ENCODE data around the gene ACVR1B.

Gene ACVR1B

DNA sequence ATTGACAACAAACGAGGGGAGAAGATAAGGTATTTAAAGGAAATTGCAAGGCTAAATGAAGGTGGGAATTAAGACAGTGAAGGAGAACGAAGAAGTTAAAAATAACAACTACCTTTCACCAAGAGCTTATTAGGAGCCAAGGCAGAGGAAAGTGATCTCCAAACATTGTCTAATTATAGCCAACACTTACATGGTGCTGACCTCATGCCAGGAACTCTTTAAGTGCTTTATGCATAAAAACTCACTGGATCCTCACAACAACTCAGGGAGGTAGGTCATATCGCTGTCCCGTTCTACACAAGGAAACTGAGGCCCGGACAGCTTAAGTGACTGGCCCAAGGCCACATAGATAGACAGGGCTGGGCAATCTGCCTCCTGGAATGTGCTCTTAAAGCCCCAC, 74.8 kb downstream of the ACVR1B start:
- peaks cover 0 to 9% of the 10 kb centered on the region in 2 donors for H3K27me3 ChIP-seq (ENCODE audit: control insufficient read depth in 1 of 2, insufficient read depth in 2 of 2, low read length in 2 of 2)
- peaks cover 53% of the 10 kb centered on the region for H3K4me1 ChIP-seq (ENCODE audit: control insufficient read depth, insufficient read depth, low read length)
- H3K27ac ChIP-seq (ENCODE audit: low read length): peak overlapping the region; percentile 63
- peak overlapping the region; percentile 62 to 80 for H3K9ac ChIP-seq (ENCODE audit: low read length in 2 of 2)
- no peaks in the 10 kb centered on the region for H3K36me3 ChIP-seq (ENCODE audit: control insufficient read depth in 2 of 2, insufficient read depth in 2 of 2, low read length in 2 of 2)
- no peaks in the 10 kb centered on the region for H3K9me3 ChIP-seq (ENCODE audit: control insufficient read depth in 2 of 2, low read length in 2 of 2)
- peak overlapping the region; percentile 66 to 69 for H3K4me3 ChIP-seq (ENCODE audit: low read length in 2 of 2)

DNA sequence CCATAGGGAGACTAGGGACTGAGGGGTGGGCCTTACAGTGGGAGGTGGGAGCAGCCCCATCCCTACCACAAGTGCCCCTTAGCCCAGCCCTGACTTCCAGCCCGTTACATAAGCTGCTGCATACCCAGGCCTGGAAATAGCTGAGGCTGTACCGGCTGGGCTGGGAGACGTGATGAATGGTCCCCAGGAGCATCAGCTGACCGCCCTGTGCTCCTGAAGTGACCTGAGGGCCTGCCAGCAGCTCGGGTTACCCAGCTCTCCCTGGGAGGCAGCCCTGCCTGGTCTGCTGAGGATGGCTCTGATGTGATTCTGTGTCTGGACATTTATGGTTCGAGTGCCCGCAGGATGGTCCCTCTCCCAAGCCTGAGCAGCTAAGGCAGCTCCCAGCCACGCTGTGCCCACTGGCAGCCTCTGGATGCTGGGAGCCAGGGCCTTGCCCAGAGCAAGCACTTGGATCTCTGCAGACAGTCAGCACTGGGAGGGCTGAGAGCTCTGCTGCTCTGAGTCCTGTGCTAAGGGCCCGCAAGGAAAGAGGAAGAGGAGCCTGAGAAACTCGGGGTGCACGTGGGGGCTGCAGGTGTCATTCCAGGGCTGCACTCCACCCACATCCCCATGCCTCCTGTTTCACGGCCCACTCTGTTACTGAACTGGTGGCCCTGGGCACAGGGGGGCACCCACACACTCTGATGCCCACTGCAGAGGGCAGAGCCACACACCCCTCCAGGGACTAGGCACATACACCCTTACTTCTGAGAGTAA, 75.8 kb downstream of the ACVR1B start:
- H3K9me3 ChIP-seq (ENCODE audit: control insufficient read depth in 2 of 2, low read length in 2 of 2): no peaks in the 10 kb centered on the region
- no peak overlapping the region for H3K27ac ChIP-seq (ENCODE audit: low read length)
- no peaks in the 10 kb centered on the region for H3K36me3 ChIP-seq (ENCODE audit: control insufficient read depth in 2 of 2, insufficient read depth in 2 of 2, low read length in 2 of 2)
- H3K9ac ChIP-seq (ENCODE audit: low read length in 2 of 2): no peak overlapping the region
- H3K4me3 ChIP-seq (ENCODE audit: low read length in 2 of 2): no peak overlapping the region
- H3K4me1 ChIP-seq (ENCODE audit: control insufficient read depth, insufficient read depth, low read length): peaks cover 58% of the 10 kb centered on the region
- peaks cover 0 to 6% of the 10 kb centered on the region in 2 donors for H3K27me3 ChIP-seq (ENCODE audit: control insufficient read depth in 1 of 2, insufficient read depth in 2 of 2, low read length in 2 of 2)

DNA sequence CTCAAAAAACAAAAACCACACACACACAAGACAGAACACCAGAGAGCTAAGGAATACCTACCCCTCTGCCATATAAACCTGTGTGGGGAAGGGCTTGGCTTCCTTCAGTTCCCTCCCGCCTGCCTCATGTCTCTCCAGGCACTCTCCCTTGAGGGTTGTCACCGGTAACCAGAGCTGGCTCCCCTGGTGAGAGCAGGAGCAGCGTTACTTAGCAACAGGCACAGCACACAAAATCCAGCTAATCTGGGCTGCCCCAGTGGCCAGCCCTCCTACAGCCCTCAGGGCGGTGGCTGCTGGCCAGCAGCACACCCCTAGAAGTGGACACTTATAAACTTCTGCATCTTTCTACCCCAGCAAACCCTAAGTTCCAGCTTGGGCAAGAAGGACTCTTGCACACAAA, 78.2 kb downstream of the ACVR1B start:
- H3K9me3 ChIP-seq (ENCODE audit: control insufficient read depth in 2 of 2, low read length in 2 of 2): no peaks in the 10 kb centered on the region
- H3K27ac ChIP-seq (ENCODE audit: low read length): no peak overlapping the region
- H3K9ac ChIP-seq (ENCODE audit: low read length in 2 of 2): no peak overlapping the region
- peaks cover 55% of the 10 kb centered on the region for H3K4me1 ChIP-seq (ENCODE audit: control insufficient read depth, insufficient read depth, low read length)
- no peaks in the 10 kb centered on the region for H3K36me3 ChIP-seq (ENCODE audit: control insufficient read depth in 2 of 2, insufficient read depth in 2 of 2, low read length in 2 of 2)
- H3K4me3 ChIP-seq (ENCODE audit: low read length in 2 of 2): no peak overlapping the region
- H3K27me3 ChIP-seq (ENCODE audit: control insufficient read depth in 1 of 2, insufficient read depth in 2 of 2, low read length in 2 of 2): no peaks in the 10 kb centered on the region

DNA sequence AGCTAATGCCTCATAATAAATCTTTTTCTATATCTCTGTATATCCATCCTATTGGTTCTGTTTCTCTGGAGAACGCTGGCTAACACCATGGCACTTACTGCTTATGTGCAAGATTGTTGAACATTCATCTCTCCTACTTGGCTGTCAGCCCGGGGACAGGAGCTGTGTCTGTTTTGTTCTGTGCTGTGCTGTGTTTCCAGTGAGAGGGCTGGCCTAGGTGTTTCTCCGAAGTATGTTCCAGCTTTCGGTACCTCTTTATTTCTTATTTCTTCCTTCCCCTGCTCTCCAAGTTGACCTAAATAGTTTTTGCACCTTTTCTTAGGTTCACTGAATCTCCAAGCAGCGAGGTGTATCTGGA, 80.9 kb downstream of the ACVR1B start:
- no peaks in the 10 kb centered on the region for H3K27me3 ChIP-seq (ENCODE audit: control insufficient read depth in 1 of 2, insufficient read depth in 2 of 2, low read length in 2 of 2)
- no peaks in the 10 kb centered on the region for H3K36me3 ChIP-seq (ENCODE audit: control insufficient read depth in 2 of 2, insufficient read depth in 2 of 2, low read length in 2 of 2)
- H3K4me1 ChIP-seq (ENCODE audit: control insufficient read depth, insufficient read depth, low read length): peaks cover 43% of the 10 kb centered on the region
- peak overlapping the region; percentile 98 for H3K27ac ChIP-seq (ENCODE audit: low read length)
- peak overlapping the region; percentile 65 to 87 for H3K9ac ChIP-seq (ENCODE audit: low read length in 2 of 2)
- H3K4me3 ChIP-seq (ENCODE audit: low read length in 2 of 2): peak overlapping the region; percentile 57 to 70
- no peaks in the 10 kb centered on the region for H3K9me3 ChIP-seq (ENCODE audit: control insufficient read depth in 2 of 2, low read length in 2 of 2)

DNA sequence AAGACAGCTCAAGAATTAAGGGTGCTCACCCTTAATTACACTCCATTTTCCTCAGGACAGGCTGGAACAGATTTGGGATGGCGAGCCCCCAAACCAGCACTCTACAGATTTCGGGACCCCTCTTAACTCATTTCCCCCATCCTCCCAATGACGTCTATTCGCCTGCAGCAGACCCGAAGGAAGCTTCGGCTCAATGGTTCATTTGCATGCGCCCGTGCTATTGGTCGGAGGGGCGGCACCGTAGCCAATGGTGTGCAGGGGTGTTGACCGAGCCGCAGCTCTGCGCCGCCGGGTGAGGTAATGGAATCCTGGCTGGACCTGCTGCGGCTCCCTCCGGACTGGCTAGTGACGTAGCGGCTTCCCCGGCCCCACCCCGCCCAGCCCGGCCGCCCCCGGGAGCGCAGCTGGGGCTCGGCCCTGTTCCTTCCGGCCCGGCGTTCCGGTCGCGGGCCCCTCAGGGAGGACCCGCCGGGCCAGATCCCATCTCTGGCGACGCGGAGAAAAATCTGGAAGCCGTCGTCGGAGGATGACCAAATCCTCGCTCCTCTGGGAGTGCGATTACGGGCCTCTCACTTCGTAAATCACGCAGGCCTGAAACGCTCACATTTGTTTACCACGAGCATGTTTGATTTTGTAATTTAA, 81.4 kb downstream of the ACVR1B start:
- Histone ChIP-seq H3K9ac (ENCODE audit: low read length in 2 of 2) (peak overlapping the region; percentile 79 to 89), H3K4me1 (ENCODE audit: control insufficient read depth, insufficient read depth, low read length) (peaks cover 46% of the 10 kb centered on the region), H3K4me3 (ENCODE audit: low read length in 2 of 2) (peak overlapping the region; percentile 57 to 70), H3K27ac (ENCODE audit: low read length) (peak overlapping the region; percentile 98), H3K9me3 (ENCODE audit: control insufficient read depth in 2 of 2, low read length in 2 of 2) (no peaks in the 10 kb centered on the region), H3K27me3 (ENCODE audit: control insufficient read depth in 1 of 2, insufficient read depth in 2 of 2, low read length in 2 of 2) (no peaks in the 10 kb centered on the region), H3K36me3 (ENCODE audit: control insufficient read depth in 2 of 2, insufficient read depth in 2 of 2, low read length in 2 of 2) (no peaks in the 10 kb centered on the region)

DNA sequence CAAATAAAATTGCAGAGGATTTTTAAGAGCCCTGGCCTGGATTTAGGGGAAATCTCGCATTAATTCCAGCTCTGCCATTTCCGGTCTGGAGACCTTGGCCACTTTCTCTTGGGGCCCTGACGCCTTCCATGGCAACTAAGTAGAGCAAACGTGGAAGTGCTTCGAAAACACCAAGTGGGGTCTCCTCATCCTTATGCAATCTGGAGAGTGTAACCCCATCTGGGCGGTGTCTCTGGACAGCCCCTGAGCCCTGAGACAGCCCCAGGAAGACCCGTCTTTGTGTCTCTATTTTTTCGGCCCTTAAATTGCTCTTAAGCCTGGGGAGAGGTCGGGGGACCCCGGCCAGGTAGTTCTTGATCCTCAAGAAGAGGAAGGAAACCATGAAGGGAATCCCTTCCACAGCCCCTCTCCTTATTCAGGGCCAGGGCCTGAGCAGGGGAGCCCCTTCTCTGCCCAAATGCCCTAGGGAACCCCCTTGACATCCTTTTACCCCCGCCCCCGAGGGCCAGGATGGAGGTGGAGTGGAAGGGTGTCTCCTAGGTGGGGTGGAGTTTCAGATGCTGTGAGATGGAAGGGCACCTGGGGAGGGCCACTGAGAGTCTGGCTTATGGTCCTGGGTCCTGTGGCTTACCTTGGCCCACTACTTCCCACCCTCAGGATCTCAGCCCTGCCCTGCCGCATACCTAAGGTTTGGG, 82.1 kb downstream of the ACVR1B start:
- no peaks in the 10 kb centered on the region for H3K9me3 ChIP-seq (ENCODE audit: control insufficient read depth in 2 of 2, low read length in 2 of 2)
- H3K9ac ChIP-seq (ENCODE audit: low read length in 2 of 2): peak overlapping the region; percentile 79 to 89
- H3K27me3 ChIP-seq (ENCODE audit: control insufficient read depth in 1 of 2, insufficient read depth in 2 of 2, low read length in 2 of 2): no peaks in the 10 kb centered on the region
- H3K36me3 ChIP-seq (ENCODE audit: control insufficient read depth in 2 of 2, insufficient read depth in 2 of 2, low read length in 2 of 2): no peaks in the 10 kb centered on the region
- peak overlapping the region; percentile 98 for H3K27ac ChIP-seq (ENCODE audit: low read length)
- H3K4me1 ChIP-seq (ENCODE audit: control insufficient read depth, insufficient read depth, low read length): peaks cover 51% of the 10 kb centered on the region
- peak overlapping the region; percentile 17 to 67 for H3K4me3 ChIP-seq (ENCODE audit: low read length in 2 of 2)

DNA sequence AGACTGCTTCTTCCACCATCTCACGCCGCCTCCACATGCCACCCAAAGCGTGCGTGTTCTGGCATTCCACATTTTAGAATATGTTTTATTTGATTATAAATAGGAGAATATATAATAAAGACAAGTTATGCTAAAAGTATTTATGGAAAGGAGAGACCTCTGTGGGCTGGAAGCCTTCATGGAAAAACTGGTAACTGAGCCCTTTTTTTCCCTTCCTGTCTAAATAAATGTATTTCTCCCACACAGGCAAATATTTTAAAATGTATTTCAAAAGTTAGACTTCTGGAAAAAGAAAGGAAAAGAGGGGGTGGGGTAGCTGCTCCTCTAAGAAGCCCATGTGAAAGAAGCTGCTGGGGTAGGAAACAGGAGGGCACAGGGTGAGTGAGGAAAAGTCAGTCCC, 83.7 kb downstream of the ACVR1B start:
- Histone ChIP-seq H3K9me3 (ENCODE audit: control insufficient read depth in 2 of 2, low read length in 2 of 2) (no peaks in the 10 kb centered on the region), H3K27me3 (ENCODE audit: control insufficient read depth in 1 of 2, insufficient read depth in 2 of 2, low read length in 2 of 2) (no peaks in the 10 kb centered on the region), H3K27ac (ENCODE audit: low read length) (no peak overlapping the region), H3K4me3 (ENCODE audit: low read length in 2 of 2) (no peak overlapping the region), H3K36me3 (ENCODE audit: control insufficient read depth in 2 of 2, insufficient read depth in 2 of 2, low read length in 2 of 2) (no peaks in the 10 kb centered on the region), H3K9ac (ENCODE audit: low read length in 2 of 2) (no peak overlapping the region), H3K4me1 (ENCODE audit: control insufficient read depth, insufficient read depth, low read length) (peaks cover 45% of the 10 kb centered on the region)

DNA sequence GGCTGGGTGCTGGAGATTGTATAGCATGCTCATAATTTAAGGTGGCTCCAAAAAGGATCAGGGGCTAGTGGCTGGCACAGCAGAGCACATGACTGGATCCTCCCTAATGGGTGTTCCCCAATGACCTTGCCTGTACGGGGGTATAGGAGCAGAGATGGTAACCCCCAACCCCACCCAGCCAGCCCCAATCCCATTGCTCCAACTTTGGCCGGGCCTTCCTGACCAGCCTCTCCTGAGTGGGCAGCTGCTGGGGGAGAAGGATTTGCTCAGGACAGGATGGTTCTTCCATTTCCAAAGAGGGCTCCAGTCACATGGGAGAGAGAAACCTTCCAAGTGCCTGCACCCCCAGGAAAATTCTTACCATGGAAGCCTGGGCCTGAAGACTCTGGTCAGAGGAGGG, 84.4 kb downstream of the ACVR1B start:
- Histone ChIP-seq H3K27ac (ENCODE audit: low read length) (peak overlapping the region; percentile 70), H3K4me1 (ENCODE audit: control insufficient read depth, insufficient read depth, low read length) (peaks cover 45% of the 10 kb centered on the region), H3K36me3 (ENCODE audit: control insufficient read depth in 2 of 2, insufficient read depth in 2 of 2, low read length in 2 of 2) (no peaks in the 10 kb centered on the region), H3K4me3 (ENCODE audit: low read length in 2 of 2) (peak overlapping the region in 1 of 2 donors; percentile 66), H3K27me3 (ENCODE audit: control insufficient read depth in 1 of 2, insufficient read depth in 2 of 2, low read length in 2 of 2) (no peaks in the 10 kb centered on the region), H3K9ac (ENCODE audit: low read length in 2 of 2) (no peak overlapping the region), H3K9me3 (ENCODE audit: control insufficient read depth in 2 of 2, low read length in 2 of 2) (no peaks in the 10 kb centered on the region)

DNA sequence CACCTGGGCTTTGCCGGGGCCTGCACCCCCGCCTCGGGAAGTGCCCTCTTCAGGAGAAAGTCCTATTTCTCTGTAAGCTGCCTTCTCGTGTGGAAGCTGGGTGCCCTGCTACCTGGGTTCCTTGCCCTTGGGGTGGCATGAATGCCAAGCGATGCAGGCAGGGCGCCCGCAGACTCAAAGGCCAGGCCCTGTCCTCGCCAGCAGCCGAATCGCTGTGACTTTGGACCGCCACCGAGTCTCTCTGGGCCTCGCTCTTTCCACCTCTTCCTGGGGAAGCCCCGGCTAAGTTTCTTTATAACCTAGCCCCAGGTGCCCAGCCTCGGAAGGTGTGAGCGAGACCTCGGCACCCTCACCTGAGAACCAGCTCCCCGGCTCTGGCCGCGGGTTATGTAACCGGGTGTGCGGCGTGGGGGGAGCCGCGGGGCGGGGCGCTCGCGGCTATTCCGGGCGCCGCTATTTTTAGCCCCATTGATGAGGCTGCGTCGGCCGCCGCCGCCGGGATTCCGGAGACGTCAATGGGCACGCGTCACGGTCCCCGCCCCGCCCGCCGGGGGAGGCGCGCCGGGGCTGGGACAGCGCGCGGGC, 85.2 kb downstream of the ACVR1B start:
- peak overlapping the region; percentile 15 to 66 for H3K4me3 ChIP-seq (ENCODE audit: low read length in 2 of 2)
- H3K27me3 ChIP-seq (ENCODE audit: control insufficient read depth in 1 of 2, insufficient read depth in 2 of 2, low read length in 2 of 2): no peaks in the 10 kb centered on the region
- no peaks in the 10 kb centered on the region for H3K9me3 ChIP-seq (ENCODE audit: control insufficient read depth in 2 of 2, low read length in 2 of 2)
- H3K36me3 ChIP-seq (ENCODE audit: control insufficient read depth in 2 of 2, insufficient read depth in 2 of 2, low read length in 2 of 2): no peaks in the 10 kb centered on the region
- H3K9ac ChIP-seq (ENCODE audit: low read length in 2 of 2): peak overlapping the region; percentile 41 to 60
- H3K27ac ChIP-seq (ENCODE audit: low read length): peak overlapping the region; percentile 70
- peaks cover 52% of the 10 kb centered on the region for H3K4me1 ChIP-seq (ENCODE audit: control insufficient read depth, insufficient read depth, low read length)

DNA sequence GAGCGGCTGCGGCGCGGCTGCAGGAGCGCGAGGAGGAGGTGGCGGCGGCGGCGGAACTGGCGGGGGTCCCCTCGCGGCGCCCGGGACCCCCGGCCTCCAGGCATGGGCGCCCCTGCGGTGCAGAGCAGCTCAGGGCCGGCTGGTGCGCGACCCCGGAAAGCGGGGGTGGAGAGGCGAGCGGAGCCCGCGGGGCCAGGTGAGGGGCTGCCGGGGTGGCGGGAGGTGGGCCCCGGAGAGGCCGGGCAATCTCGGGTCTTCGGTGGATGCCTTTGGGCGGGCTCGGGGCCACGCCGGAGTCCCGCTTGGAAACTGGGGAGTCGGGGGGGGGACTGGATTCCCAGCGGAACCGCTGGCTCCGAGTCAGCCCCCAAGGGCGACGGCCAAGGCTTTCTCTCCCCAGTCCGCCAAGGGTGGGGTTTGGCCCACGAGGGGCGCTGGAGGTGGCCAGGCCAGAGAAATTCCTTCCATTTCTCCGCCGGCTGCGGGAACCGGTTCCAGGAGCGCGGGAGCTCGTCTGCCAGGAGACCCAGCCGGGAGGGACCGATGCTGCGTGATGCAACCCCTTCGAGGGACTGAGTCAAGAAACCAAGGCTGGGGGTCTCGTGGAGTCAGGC, 85.9 kb downstream of the ACVR1B start:
- H3K27ac ChIP-seq (ENCODE audit: low read length): peak overlapping the region; percentile 67
- H3K4me1 ChIP-seq (ENCODE audit: control insufficient read depth, insufficient read depth, low read length): peaks cover 50% of the 10 kb centered on the region
- no peaks in the 10 kb centered on the region for H3K9me3 ChIP-seq (ENCODE audit: control insufficient read depth in 2 of 2, low read length in 2 of 2)

More for the DNA sequence above, 85.9 kb downstream of the ACVR1B start:
- no peaks in the 10 kb centered on the region for H3K27me3 ChIP-seq (ENCODE audit: control insufficient read depth in 1 of 2, insufficient read depth in 2 of 2, low read length in 2 of 2)
- H3K4me3 ChIP-seq (ENCODE audit: low read length in 2 of 2): peak overlapping the region; percentile 47 to 73
- no peaks in the 10 kb centered on the region for H3K36me3 ChIP-seq (ENCODE audit: control insufficient read depth in 2 of 2, insufficient read depth in 2 of 2, low read length in 2 of 2)
- H3K9ac ChIP-seq (ENCODE audit: low read length in 2 of 2): peak overlapping the region; percentile 55 to 60
